DMS153 treated with DMSO at 0.1 percent for 48 hours (cell line): Measurements from ENCODE around the gene STK32A.

ENCODE experiments used
- DNase-seq: peaks from one replicate; lab custom pipeline; 2025; ENCODE audit not compliant: unreplicated experiment; lab: John Stamatoyannopoulos, UW

Gene STK32A

GRCh38 chr5:147413266-147413665 lies 178.4 kb downstream of the STK32A start:
- no peak for DNase-seq

GRCh38 chr5:147415651-147416050 lies 180.8 kb downstream of the STK32A start:
- DNase-seq = no peak

GRCh38 chr5:147417135-147417813 lies 182.4 kb downstream of the STK32A start:
- DNase-seq = no peak

GRCh38 chr5:147418613-147419012 lies 183.8 kb downstream of the STK32A start:
- DNase-seq = no peak

- DNase-seq = no peak
These were observed 192.0 kb downstream of the STK32A start for GRCh38 chr5:147426640-147427327.

GRCh38 chr5:147427521-147428401 lies 192.9 kb downstream of the STK32A start:
- no peak for DNase-seq

GRCh38 chr5:147430628-147431027 lies 195.8 kb downstream of the STK32A start:
- DNase-seq = no peak

- DNase-seq = no peak
These were observed 196.8 kb downstream of the STK32A start for GRCh38 chr5:147431586-147431985.

- no peak for DNase-seq
These were observed 197.5 kb downstream of the STK32A start for GRCh38 chr5:147432323-147432722.

GRCh38 chr5:147434049-147434448 lies 199.2 kb downstream of the STK32A start:
- DNase-seq = no peak

GRCh38 chr5:147436596-147436995 lies 201.8 kb downstream of the STK32A start:
- no peak for DNase-seq

GRCh38 chr5:147437161-147437596 lies 202.4 kb downstream of the STK32A start:
- no peak for DNase-seq
